Activated B cell treated with CpG ODN at 0.5 μM for 24 hours (primary cell): ENCODE results near the gene RPN1. TPM values are rescaled to one million over a fixed set of nuclear protein-coding genes. Genes with fewer than 3 reads are reported as not detected.

Experiments used
- ATAC-seq: fragments of 200-7000 bp; cut with Tn5 transposase; one replicate; pipeline ENCODE4 v1.10.0; 2021; ENCODE audit warnings: low read depth, mild to moderate bottlenecking, moderate library complexity
- CTCF ChIA-PET: fragments of 350-600 bp; sonication (Branson Sonifier 250); formaldehyde crosslinking; loops from one replicate; lab custom pipeline; 2021; ENCODE audit warnings: antibody characterized with exemption; lab: Charles Lee
- POLR2A ChIA-PET: fragments of 350-600 bp; sonication (Branson Sonifier 250); formaldehyde crosslinking; loops from one replicate; lab custom pipeline; 2021; ENCODE audit warnings: antibody characterized with exemption; lab: Charles Lee
- DNase-seq: peaks from one replicate; pipeline ENCODE4 v3.0.0; 2022
- H3K27ac Mint-ChIP-seq: one replicate; pipeline ENCODE4 v1.8.0; 2020; ENCODE audit warnings: mixed read lengths
- H3K27me3 Mint-ChIP-seq: one replicate; pipeline ENCODE4 v1.8.0; 2021; ENCODE audit warnings: mixed read lengths
- H3K36me3 Mint-ChIP-seq: one replicate; pipeline ENCODE4 v1.8.0; 2021; ENCODE audit warnings: low read depth, mixed read lengths
- H3K4me1 Mint-ChIP-seq: one replicate; pipeline ENCODE4 v1.8.0; 2021; ENCODE audit warnings: mixed read lengths
- H3K4me3 Mint-ChIP-seq: one replicate; pipeline ENCODE4 v1.8.0; 2020; ENCODE audit warnings: mild to moderate bottlenecking, mixed read lengths
- H3K9me3 Mint-ChIP-seq: one replicate; pipeline ENCODE4 v1.8.0; 2020; ENCODE audit warnings: mixed read lengths
- intact Hi-C: fragments of 100-400 bp; cut with micrococcal nuclease; formaldehyde crosslinking; loops from one replicate; pipeline ENCODE4 v1.15.1; 2024
- total RNA-seq: library from RNA; stranded (reverse); gene quantifications from 2 replicates; pipeline ENCODE4 v1.2.3, GENCODE V29; 2022
- TF ChIP-seq, protein P1 (sequence below): fragments of 200-600 bp; IDR thresholded peaks from one replicate; pipeline ENCODE4 v1.8.0; 2022; ENCODE audit warnings: antibody characterized with exemption, mild to moderate bottlenecking

Gene RPN1
- total RNA-seq, 1 donor from 2014 or later, result 93.4 TPM

GRCh38 chr3:128584412-128585020 is 66.1 kb downstream of the RPN1 start:
- Mint-ChIP-seq H3K27ac (no peak overlapping the region), H3K9me3 (no peaks in the 10 kb centered on the region), H3K27me3 (peaks cover 11% of the 10 kb centered on the region), H3K36me3 (no peaks in the 10 kb centered on the region), H3K4me1 (no peaks in the 10 kb centered on the region), H3K4me3 (no peak overlapping the region)
- ChIA-PET CTCF (no interaction called here), POLR2A (no interaction called here)
- peak; percentile 80 for ATAC-seq
- intact Hi-C loops, result loop anchor here (1.0 kb wide), 2 partner anchors 158 to 489 kb away; no protein-coding TSS in a partner anchor
- DNase-seq, result no peak
- TF ChIP-seq, protein P1, sequence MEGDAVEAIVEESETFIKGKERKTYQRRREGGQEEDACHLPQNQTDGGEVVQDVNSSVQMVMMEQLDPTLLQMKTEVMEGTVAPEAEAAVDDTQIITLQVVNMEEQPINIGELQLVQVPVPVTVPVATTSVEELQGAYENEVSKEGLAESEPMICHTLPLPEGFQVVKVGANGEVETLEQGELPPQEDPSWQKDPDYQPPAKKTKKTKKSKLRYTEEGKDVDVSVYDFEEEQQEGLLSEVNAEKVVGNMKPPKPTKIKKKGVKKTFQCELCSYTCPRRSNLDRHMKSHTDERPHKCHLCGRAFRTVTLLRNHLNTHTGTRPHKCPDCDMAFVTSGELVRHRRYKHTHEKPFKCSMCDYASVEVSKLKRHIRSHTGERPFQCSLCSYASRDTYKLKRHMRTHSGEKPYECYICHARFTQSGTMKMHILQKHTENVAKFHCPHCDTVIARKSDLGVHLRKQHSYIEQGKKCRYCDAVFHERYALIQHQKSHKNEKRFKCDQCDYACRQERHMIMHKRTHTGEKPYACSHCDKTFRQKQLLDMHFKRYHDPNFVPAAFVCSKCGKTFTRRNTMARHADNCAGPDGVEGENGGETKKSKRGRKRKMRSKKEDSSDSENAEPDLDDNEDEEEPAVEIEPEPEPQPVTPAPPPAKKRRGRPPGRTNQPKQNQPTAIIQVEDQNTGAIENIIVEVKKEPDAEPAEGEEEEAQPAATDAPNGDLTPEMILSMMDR, result no peak

DNA sequence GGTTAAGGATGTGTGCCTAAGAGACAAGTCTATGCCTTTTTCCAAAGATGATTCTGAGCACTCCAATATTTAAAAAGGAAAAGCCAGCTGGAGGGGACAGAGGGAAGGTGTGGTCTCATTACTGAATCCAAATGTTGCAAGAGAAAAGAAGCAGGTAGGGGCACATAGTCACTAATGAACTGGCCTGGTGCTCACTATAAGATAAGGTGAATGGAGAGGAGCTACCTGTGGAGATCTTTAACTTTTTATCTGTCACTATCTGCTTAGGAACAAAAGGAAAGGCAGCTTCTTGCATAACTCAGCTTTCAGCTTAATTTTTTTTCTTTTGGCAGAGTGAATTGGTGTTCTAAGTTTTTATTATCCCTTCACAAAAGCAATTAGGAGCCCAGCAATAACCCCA is 69.1 kb downstream of the RPN1 start:
- Mint-ChIP-seq H3K36me3 (no peaks in the 10 kb centered on the region), H3K27ac (no peak overlapping the region), H3K9me3 (no peaks in the 10 kb centered on the region), H3K4me3 (no peak overlapping the region), H3K4me1 (no peaks in the 10 kb centered on the region), H3K27me3 (peaks cover 13% of the 10 kb centered on the region)
- intact Hi-C loops, result no loop called here
- ATAC-seq, result no peak
- CTCF ChIA-PET, result no interaction called here
- TF ChIP-seq, protein P1, result no peak
- POLR2A ChIA-PET, result no interaction called here
- DNase-seq, result no peak

DNA sequence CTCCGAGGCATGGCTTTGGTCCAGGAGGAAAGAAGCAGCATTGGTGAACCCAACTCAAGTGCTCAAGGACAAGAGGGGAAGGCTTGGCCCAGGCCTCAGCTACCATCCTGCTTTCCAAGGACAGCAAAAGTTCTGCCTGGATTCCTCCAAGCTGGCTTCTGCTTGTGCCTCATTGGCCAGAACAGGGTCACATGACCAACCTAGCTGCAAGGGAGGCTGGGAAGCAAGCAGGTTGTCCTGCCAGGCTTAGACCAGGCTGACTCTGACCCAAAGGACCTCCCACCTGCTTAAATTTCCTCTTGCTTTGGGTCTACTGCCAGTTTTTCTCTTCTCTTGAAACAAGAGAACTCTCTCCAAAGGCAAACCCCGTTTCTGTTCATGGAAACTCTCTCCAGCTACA is 70.7 kb downstream of the RPN1 start:
- TF ChIP-seq, protein P1, result no peak
- Mint-ChIP-seq H3K4me3 (no peak overlapping the region), H3K9me3 (no peaks in the 10 kb centered on the region), H3K4me1 (no peaks in the 10 kb centered on the region), H3K27me3 (peaks cover 13% of the 10 kb centered on the region), H3K36me3 (no peaks in the 10 kb centered on the region), H3K27ac (no peak overlapping the region)
- ChIA-PET CTCF (no interaction called here), POLR2A (no interaction called here)
- intact Hi-C loops, result no loop called here
- DNase-seq, result no peak
- ATAC-seq, result no peak

DNA sequence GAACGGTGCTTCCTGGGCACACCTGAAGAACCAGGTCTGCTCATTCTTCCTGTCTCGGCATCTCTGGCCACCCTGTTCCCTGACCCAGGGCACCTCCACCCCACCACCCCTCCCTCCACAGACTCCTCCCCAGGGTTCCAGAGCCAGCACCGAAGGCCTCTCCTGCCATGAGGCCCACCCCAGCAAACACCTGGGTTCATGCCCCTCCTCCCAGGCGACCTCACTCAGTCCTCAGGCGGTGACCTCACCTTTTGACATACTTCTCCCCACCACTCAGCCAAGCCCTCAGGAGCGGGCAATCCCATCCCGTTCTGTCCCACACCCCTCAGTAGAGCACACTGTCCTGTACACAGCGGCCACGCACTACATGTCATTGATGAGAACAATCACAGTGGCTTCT is 72.3 kb downstream of the RPN1 start:
- H3K4me3 Mint-ChIP-seq, result no peak overlapping the region
- H3K27me3 Mint-ChIP-seq, result peaks cover 16% of the 10 kb centered on the region
- no peaks in the 10 kb centered on the region for H3K36me3 Mint-ChIP-seq
- ATAC-seq (no peak), DNase-seq (no peak)
- CTCF ChIA-PET, result no interaction called here
- H3K9me3 Mint-ChIP-seq, result no peaks in the 10 kb centered on the region
- H3K4me1 Mint-ChIP-seq, result no peaks in the 10 kb centered on the region
- intact Hi-C loops, result no loop called here
- no peak overlapping the region for H3K27ac Mint-ChIP-seq
- POLR2A ChIA-PET, result no interaction called here
- TF ChIP-seq, protein P1, result no peak

GRCh38 chr3:128577711-128578110 is 72.9 kb downstream of the RPN1 start:
- ChIA-PET CTCF (no interaction called here), POLR2A (no interaction called here)
- DNase-seq (no peak), ATAC-seq (no peak)
- Mint-ChIP-seq H3K4me1 (no peaks in the 10 kb centered on the region), H3K9me3 (no peaks in the 10 kb centered on the region), H3K36me3 (no peaks in the 10 kb centered on the region), H3K27me3 (peaks cover 12% of the 10 kb centered on the region), H3K27ac (no peak overlapping the region), H3K4me3 (no peak overlapping the region)
- intact Hi-C loops, result no loop called here
- TF ChIP-seq, protein P1, result no peak
